Measurements from ENCODE around the gene UTY. TPM values are rescaled to one million over a fixed set of nuclear protein-coding genes. Genes with fewer than 3 reads are reported as not detected.
A peak's percentile ranks its signal among the peaks of the same experiment; 100 is the strongest.

The UTY gene
- polyA plus RNA-seq (2012; ENCODE audit: insufficient read depth, insufficient read length): not detected

DNA sequence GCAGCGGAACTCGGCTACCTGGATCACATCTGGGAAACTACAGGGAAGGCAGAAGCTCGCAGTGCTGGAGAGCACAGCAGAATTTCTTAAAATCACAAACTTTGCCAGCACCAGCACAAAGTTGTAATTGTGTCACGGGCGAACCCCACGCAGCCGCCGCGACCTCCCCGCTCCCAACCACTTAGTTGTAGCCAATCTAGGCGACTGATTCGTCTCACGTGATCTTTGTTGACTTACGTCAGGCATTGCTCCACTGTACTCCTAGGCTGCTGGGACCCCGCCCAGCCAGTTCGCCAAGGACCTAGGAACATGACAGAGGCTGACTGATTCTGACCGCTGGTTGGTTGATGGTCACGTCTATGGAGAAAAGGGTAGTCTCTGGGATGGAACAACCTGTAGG lies at the start of gene UTY:
Gene UTY, minus strand, starts transcription at position 206 of the 400 bp plus-strand sequence. CDS start 368 bp downstream, outside the sequence.
- peak; percentile 77 for DNase-seq (ENCODE audit: low read depth, low spot score)
- peak within 1 kb of the TSS; percentile 75 for H3K4me3 ChIP-seq (ENCODE audit: low read length)

DNA sequence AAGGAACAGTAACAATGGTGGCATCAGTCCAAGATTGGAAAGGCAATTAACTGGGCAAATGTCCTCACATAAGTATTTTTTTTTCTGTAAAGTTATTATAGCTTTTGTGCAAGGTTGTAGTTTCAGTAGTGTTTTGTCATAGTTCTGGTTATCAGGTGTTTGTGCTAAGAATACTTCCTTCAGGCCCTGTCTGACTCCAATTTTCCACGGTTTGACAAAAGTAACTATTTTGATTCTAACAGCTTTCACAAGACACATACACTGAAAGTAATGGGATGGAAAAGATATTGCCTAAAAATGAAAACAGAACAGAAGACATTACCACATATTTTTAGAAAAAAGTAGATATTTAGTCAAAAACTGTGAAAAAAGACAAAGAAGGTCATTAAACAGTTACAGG lies 40.6 kb upstream of the UTY start:
- H3K4me3 ChIP-seq (ENCODE audit: low read length): no peak overlapping the region
- DNase-seq (ENCODE audit: low read depth, low spot score): no peak

DNA sequence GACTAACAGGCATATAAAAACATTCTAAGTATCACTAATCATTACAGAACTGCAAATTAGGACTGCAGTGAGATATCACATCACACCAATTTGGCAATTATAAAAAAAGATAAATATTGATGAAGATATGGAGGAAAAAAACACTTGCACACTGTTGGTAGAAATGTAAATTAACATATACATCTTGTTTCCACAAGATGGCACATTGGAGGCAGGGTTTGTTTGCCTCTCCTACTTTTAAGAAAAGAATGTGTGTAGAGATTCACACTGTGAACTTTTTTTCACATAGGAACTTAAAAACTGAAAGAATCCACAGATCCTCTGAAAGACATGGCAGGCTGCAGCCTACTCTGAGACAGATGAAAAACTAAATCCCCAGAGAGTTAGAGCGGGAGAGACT lies 21.4 kb upstream of the UTY start:
- H3K4me3 ChIP-seq (ENCODE audit: low read length): no peak overlapping the region
- DNase-seq (ENCODE audit: low read depth, low spot score): no peak

DNA sequence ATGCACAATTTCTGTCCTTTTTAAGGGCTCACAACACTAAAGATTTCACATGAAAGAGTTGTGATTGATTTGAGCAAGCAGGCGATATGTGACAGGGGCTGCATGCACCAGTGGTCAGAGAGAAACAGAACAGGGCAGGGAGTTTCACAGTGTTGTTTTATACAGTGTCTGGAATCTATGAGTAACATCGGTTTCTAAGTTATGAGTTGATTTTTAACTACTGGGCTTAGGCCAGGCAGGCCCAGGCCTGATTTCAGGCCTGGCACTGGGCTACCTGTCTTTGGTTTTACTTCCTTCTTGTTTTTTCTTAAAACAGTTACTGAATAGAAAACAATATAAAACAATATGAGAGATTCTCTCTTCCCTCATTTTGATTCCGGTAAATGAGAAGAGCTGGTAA lies 13.9 kb upstream of the UTY start:
- DNase-seq (ENCODE audit: low read depth, low spot score): no peak

DNA sequence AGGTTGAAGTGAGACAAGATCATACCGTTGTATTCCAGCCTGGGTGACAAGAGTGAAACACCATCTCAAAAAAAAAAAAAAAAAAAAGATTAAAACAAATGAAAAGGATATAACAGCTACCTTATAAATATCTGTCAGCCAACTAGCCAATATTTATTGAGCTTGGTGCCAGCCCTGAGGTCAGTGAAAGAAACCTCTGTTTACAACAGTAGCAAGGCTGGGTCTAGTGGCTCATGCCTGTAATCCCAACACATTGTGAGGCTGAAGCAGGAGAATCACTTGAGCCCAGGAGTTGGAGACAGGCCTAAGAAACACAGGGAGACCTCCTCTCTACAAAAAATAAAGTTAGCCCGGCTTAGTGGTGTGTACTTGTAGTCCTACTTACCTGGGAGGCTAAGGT lies 12.6 kb upstream of the UTY start:
- no peak overlapping the region for H3K4me3 ChIP-seq (ENCODE audit: low read length)
- no peak for DNase-seq (ENCODE audit: low read depth, low spot score)

More for the DNA sequence above, 13.9 kb upstream of the UTY start:
- no peak overlapping the region for H3K4me3 ChIP-seq (ENCODE audit: low read length)

DNA sequence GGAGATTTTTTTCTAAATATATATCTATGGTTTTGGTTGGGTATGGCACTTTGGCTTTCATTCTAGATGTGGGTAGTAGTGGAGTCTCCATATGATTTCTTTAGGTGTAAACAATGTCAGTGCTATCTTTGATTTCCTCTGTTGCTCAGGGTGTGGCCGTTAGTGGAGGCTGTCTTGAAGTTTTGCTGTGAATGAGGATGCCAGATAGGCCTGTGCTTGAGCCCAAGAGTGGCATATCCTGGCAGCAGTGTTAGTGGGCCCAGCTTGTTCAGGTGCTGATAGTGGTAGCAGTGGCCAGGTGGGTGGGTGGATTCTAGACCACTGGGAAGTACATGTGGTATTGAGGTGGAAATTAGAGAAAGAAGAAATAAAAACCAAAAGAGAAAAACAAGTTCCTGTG lies 8.9 kb upstream of the UTY start:
- H3K4me3 ChIP-seq (ENCODE audit: low read length): no peak overlapping the region
- no peak for DNase-seq (ENCODE audit: low read depth, low spot score)

DNA sequence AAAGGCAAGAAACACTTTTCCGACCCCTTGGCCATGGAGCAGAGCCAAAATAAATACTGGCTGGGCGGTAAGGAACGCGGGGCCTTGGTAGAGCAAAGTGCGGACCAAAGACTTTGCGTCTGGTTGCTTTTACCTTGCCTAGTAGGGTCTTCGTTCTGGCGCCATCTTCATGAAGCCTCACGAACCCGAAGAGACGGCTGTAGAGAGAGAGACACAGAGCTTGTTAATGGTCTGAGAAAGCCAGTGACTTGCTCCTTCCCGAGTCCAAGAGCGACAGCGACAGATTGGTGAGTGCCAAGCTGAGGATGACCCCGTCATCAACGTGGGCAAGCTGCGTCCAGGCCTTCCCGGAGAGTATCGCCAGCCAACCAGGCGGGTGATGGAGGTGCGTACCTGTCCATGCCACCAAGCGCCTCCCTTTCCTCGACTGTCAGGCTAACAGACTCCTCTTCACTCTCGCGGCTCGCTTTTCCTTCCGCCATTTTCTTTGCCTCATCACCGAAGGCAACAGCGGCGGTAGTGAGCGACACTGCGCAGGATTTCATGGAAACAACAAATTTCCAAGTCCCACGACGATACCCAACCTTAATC lies 617 bp downstream of the UTY start:
- peak overlapping the region; percentile 75 for H3K4me3 ChIP-seq (ENCODE audit: low read length)
- DNase-seq (ENCODE audit: low read depth, low spot score): no peak

DNA sequence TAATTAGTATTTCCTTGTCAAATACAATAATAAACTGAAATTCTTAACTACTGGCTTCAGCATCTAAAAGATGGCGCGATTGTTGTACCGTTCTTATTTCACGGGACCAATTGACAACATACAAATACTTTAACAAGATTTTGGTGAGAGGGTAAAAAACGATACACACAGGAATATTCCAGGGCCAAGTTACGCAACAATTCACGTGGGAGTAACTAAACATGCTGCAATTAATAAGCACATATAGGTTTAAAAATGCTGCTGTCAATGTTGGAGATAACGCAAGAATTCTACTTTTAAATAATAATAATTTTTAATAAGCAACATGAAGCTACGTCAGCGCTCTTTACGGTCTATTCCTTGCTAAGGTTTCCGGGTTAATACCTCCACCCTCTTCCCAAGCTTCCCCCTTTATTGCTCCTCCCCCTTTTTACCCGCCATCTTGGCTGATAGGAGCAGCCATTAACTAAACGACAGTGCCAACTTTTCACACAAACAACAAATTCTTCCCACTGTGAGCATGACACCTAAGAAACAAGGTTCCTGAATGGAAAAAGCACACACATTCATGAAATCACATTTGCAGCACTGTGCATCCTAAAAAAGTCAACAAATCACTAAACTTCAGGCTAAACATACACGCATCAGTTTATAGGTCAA lies 1.6 kb downstream of the UTY start:
- H3K4me3 ChIP-seq (ENCODE audit: low read length): peak overlapping the region; percentile 75
- DNase-seq (ENCODE audit: low read depth, low spot score): peak; percentile 73

DNA sequence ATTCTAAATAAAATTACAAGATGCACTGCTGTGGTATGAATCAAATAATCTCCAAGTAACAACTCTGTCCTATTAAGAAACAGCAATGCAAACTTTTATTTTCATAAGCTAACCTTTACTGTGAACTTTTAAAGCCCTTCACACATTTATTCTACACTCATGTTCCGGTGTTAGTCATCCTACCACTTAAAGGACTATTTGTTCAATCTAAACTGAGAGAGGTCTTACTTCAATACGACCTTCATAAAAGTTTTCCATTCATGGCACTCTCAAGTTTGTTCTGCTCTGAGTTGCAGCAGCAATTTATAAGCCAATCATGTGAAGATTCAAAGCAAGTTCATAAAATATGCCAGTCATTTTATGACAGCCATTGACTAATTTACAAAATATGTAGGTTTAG lies 4.8 kb downstream of the UTY start:
- DNase-seq (ENCODE audit: low read depth, low spot score): no peak
- no peak overlapping the region for H3K4me3 ChIP-seq (ENCODE audit: low read length)

DNA sequence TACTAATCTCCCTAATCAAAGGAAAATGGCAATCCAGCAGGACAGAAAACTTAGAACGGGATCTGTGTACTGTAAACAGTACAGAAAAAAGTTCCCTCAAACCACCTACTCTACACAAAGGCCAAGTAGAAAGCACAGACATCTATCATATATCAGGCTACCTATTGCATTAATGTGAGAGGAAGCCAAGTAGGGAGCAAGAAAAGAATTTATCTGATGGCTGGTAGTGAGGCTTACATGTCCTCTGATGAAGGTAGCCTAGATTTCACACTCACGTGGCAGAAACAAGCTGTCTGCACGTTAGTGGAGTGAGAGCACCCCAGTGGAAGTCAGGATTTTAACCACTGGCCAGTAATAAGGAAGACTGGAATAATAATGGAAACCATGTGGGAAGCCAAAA lies 28.3 kb downstream of the UTY start:
- no peak for DNase-seq (ENCODE audit: low read depth, low spot score)
- no peak overlapping the region for H3K4me3 ChIP-seq (ENCODE audit: low read length)

DNA sequence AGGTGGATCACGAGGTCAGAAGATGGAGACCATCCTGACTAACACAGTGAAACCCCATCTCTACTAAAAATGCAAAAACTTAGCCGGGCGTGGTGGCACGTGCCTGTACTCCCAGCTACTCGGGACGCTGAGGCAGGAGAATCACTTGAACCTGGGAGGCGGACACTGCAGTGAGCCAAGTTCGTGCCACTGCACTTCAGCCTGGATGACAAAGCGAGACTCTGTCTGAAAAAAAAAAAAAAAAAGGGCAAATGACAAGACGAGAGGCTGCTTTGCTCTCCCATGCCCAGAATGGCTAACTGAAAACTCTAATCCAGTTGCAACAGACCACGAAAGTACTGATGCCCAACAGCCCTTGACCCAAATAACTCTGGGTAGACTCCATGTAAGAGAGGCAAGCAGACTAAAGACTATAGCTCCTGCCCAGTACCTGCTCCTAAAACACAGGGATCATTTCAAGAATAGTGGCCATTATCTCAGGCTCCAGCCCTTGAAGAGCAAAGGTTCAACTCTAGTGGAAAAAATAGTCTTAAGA lies 29.2 kb downstream of the UTY start:
- no peak overlapping the region for H3K4me3 ChIP-seq (ENCODE audit: low read length)
- DNase-seq (ENCODE audit: low read depth, low spot score): no peak

DNA sequence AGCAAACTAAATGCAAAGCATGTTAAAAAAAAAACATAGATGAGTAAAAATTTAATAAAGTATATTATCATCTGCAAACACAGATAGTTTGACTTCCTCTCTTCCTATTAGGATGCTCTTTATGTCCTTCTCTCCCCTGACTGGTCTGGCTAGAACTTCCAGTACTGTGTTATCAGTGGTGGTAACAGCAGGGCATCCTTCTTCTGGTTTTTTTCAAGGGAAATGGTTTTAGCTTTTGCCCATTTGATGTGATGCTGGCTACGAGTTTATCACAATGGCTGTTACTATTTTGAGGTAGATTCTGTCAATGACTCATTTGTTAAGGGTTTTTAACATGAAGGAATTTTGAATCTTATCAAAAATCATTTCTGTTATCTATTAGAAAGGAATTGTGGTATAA lies 34.3 kb downstream of the UTY start:
- DNase-seq (ENCODE audit: low read depth, low spot score): no peak
- H3K4me3 ChIP-seq (ENCODE audit: low read length): no peak overlapping the region

DNA sequence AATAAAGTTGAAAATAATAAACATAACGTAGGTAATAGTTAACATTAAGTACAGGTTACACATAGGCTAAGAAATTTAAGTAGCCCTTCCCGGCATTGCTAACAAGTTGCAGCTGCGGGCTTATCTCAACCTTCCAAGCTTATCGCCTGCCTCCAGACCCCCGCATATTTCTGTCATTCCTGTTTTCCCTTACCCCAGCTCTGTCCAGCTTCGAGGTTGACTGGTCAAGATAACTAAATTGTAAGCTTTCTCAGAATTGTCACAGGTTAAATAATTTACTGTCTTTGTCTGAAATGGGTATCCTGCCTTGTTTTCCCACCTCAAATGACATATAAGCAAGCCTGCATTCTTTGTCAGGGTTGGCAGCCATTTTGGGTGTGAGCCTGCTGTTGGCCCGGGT lies 36.7 kb downstream of the UTY start:
- H3K4me3 ChIP-seq (ENCODE audit: low read length): no peak overlapping the region

DNA sequence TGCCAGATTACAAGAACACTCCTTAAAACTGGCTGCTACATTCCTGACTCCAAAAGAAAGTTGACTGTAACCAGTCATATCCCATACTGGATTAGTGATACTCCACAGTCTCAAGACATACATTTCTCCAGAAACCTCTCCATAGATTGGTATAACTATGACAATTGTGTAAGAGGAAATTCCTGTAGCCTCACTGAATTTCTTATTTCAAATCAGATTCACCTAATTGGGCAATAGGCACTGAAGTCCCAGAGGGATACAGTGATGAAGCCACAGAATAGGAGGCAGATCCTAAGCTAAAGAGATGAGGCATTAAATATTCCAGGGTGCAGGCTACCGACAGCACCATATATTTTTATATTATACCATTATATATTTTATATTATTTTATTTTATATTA lies 39.0 kb downstream of the UTY start:
- H3K4me3 ChIP-seq (ENCODE audit: low read length): no peak overlapping the region
- DNase-seq (ENCODE audit: low read depth, low spot score): no peak

More for the DNA sequence above, 36.7 kb downstream of the UTY start:
- no peak for DNase-seq (ENCODE audit: low read depth, low spot score)

DNA sequence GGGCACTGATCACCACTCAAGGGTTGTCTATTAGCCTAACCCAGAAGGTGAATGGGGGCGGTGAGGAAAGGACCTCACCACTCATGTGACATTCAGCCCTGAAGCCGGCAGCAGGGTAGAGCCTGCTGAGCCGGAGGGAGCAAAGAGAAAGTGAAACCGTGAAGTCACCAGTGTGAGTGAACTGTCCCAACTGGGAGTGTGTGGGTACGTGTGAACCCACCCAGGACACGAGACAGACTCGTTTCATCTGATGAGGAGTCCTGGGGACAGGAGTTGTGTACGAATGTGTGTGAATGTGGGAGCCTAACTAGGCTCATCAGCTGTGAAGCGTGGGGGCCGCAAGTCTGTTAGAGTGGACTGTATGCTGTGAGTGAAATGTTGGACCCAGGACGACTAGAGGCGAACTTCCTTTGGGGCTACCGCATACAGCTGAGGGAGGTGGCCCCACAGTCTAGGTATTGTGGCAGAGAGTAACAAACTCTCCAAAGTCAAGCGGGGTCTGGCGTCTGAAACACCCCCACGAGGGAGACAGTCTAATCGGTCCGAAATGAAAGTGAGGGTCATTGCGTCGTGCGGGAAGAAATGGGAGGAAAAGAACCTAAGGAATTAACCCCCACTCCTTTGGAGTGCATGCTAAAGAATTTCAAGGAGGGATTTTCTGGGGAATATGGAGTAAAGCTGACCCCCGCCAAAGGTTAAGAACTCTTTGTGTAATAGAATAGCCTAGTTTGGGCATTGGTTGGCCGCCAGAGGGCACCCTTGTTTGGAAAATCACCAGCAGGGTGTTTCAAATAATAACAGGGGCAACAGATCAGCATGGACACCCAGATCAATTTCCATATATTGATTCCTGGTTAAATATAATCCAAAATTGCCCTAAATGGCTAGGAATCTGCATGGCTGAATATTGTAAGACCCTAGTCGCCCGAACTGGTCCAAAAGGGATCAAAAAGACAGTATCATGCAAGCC lies 43.6 kb downstream of the UTY start:
- peak overlapping the region; percentile 57 for H3K4me3 ChIP-seq (ENCODE audit: low read length)
- peak; percentile 57 for DNase-seq (ENCODE audit: low read depth, low spot score)

DNA sequence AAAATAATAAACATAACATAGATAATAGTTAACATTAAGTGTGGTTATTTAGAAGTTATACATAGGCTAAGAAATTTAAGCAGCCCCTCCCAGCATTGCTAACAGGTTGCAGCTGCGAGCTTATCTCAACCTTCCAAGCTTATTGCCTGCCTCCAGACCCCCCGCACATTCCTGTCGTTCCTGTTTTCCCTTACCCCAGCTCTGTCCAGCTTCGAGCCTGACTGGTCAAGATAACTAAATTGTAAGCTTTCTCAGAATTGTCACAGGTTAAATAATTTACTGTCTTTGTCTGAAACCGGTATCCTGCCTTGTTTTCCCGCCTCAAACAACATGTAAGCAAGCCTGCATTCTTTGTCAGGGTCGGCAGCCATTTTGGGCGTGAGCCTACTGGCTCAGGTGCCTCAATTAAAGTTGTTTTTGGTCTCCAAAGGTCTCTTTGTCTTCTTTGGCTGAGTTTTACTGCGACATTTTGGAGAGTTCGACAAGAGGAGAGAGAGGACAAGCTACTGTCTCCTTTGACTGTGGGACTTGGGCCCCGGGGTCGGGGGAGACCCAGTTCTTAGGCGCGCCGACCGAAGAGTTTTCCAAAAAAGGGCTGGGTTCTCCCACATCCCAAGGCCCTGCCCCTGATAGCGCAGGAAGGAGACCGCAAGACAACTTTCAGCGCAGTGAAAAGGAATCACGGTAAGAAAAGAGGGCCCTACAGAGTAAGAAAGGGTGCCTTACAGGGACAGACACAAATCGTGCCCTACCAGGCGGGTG lies 44.4 kb downstream of the UTY start:
- peak overlapping the region; percentile 57 for H3K4me3 ChIP-seq (ENCODE audit: low read length)

DNA sequence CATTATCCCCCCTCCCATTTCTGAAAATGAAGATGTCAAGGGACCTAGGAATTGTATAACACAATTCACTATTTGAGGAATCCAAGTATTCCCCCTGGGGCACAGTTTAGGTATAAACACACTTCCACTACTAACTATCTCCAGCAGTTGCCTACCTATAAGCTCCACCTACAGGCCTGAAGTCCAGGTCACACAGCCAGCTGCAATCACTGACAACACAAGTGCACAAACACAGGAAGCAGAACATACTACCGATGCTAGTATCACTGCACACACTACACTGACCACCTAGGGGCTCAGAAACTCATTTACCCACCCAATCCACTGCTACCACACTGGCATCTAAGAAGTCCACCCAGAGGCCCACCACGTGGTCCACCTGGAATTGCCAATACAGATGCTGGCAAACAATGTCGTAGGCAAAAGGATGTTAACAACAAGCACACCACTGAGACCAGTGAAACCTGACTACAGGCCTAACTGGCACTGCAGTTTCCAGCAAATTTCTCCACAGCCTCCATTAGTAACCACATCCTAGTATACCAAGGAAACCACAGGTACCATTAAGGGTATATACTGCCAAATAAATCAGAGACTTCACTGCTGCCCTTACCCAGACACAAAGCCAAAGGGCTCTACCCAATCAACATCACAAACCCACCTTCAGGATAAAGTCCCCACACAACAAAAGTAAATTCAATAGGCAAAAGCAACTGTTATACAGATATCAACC lies 47.4 kb downstream of the UTY start:
- H3K4me3 ChIP-seq (ENCODE audit: low read length): no peak overlapping the region
- peak; percentile 52 for DNase-seq (ENCODE audit: low read depth, low spot score)

More for the DNA sequence above, 44.4 kb downstream of the UTY start:
- DNase-seq (ENCODE audit: low read depth, low spot score): no peak

DNA sequence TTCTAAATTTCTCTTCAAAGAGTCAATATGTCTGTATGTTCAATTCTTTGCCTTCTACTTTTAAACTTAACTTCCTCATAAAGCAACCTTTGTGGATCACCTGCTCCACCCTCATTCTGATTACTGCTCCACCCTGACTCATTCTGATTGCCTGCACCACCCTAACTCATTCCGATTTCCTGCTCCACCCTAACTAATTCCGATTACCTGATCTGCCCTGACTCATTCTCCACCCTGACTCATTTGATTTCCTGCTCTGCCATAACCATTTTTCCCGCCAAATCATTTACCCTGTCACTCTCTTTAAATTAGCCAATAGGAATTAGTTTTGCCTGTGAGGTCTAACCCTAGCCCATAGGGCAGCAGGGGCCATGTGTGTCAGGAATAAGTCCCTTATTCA lies 50.3 kb downstream of the UTY start:
- DNase-seq (ENCODE audit: low read depth, low spot score): no peak
- no peak overlapping the region for H3K4me3 ChIP-seq (ENCODE audit: low read length)

Data from Jurkat, Clone E6-1 (cell line).